ENCODE data around the gene HSPB6.
A peak's percentile ranks its signal among the peaks of the same experiment; 100 is the strongest.
"Not testable (repeated sequence)": the region's sequence is repeated elsewhere in the genome, so short reads cannot be mapped to it uniquely, and the experiment has no call there.

Gene HSPB6

GRCh38 chr19:35756377-35757230 lies at the start of gene HSPB6:
TSS of gene HSPB6 (minus strand) at chr19:35757029. CDS start at chr19:35757008, 21 bp downstream.
- peak within 1 kb of the TSS; percentile 95 for H3K4me3 ChIP-seq (ENCODE audit: low read depth, low read length)
- no peaks in the 10 kb centered on the region for H3K9me3 ChIP-seq (ENCODE audit: control insufficient read depth, insufficient read depth, low read depth, low read length)
- peak within 1 kb of the TSS; percentile 55 for H3K9ac ChIP-seq (ENCODE audit: low read length)
- H3K36me3 ChIP-seq (ENCODE audit: control insufficient read depth, insufficient read depth, low read length) = peaks cover 29% of the 10 kb centered on the region
- peaks cover 11% of the 10 kb centered on the region for H3K4me1 ChIP-seq (ENCODE audit: control insufficient read depth, insufficient read depth, low read length)
- H3K27ac ChIP-seq (ENCODE audit: low read depth, low read length) = peak within 1 kb of the TSS; percentile 67; the same call in 1 of the 2 replicates
- H3K27me3 ChIP-seq (ENCODE audit: control insufficient read depth, insufficient read depth, low read length) = peaks cover 11% of the 10 kb centered on the region; the same call in 1 of the 2 replicates

DNA sequence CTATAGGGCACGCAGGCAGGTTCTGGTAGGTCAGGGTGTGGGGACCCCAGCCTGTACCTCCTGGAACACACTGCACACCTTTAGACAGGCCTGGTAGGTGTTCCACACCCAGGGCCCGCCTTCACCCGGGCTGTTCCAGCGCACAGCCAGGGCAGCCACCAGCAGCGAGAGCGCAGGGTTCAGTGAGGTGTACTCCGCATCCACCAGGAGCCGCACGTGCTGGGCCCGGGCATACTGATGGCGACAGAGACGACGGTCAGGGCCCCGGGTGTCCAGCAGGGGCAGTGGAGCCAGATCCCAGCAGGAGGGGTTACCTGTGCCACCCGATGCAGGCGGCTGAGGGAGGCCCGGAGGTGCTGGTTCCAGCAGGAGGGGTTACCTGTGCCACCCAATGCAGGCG lies 49.8 kb upstream of the HSPB6 start:
- H3K4me1 ChIP-seq (ENCODE audit: control insufficient read depth, insufficient read depth, low read length) = 0 out of 2 replicates have a peak, but pooled peaks cover 5% of the 10 kb centered on the region
- no peaks in the 10 kb centered on the region; the same call in 1 of the 2 replicates for H3K27me3 ChIP-seq (ENCODE audit: control insufficient read depth, insufficient read depth, low read length)
- no peak overlapping the region for H3K9ac ChIP-seq (ENCODE audit: low read length)
- H3K27ac ChIP-seq (ENCODE audit: low read depth, low read length) = no peak overlapping the region
- H3K4me3 ChIP-seq (ENCODE audit: low read depth, low read length) = no peak overlapping the region
- no peaks in the 10 kb centered on the region for H3K9me3 ChIP-seq (ENCODE audit: control insufficient read depth, insufficient read depth, low read depth, low read length)
- no peaks in the 10 kb centered on the region for H3K36me3 ChIP-seq (ENCODE audit: control insufficient read depth, insufficient read depth, low read length)

GRCh38 chr19:35805526-35806102 lies 48.8 kb upstream of the HSPB6 start:
- Histone ChIP-seq H3K27me3 (ENCODE audit: control insufficient read depth, insufficient read depth, low read length) (no peaks in the 10 kb centered on the region; the same call in 1 of the 2 replicates), H3K9ac (ENCODE audit: low read length) (no peak overlapping the region), H3K9me3 (ENCODE audit: control insufficient read depth, insufficient read depth, low read depth, low read length) (no peaks in the 10 kb centered on the region), H3K36me3 (ENCODE audit: control insufficient read depth, insufficient read depth, low read length) (no peaks in the 10 kb centered on the region), H3K4me1 (ENCODE audit: control insufficient read depth, insufficient read depth, low read length) (0 out of 2 replicates have a peak, but pooled peaks cover 5% of the 10 kb centered on the region), H3K27ac (ENCODE audit: low read depth, low read length) (no peak overlapping the region), H3K4me3 (ENCODE audit: low read depth, low read length) (no peak overlapping the region)

DNA sequence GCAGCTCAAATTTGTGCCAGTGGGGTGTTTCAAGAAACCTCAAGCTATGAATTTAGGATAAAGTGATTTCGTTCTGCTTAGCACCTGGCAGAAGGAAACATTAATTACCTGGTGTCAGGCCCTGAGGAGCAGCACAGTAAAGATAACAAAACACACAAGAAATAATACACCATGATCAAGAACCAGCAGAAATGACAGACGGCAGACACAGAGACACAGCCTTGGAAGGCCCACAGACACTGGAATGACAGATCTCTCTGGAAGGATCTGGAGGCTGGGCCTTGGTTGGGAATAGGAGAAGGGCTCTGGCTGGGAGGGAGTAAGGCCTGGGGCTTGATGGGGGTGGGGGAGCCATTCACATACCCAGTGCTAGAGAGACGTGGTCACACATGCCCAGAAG lies 45.0 kb upstream of the HSPB6 start:
- Histone ChIP-seq H3K27ac (ENCODE audit: low read depth, low read length) (no peak overlapping the region), H3K4me3 (ENCODE audit: low read depth, low read length) (no peak overlapping the region), H3K36me3 (ENCODE audit: control insufficient read depth, insufficient read depth, low read length) (no peaks in the 10 kb centered on the region), H3K9me3 (ENCODE audit: control insufficient read depth, insufficient read depth, low read depth, low read length) (no peaks in the 10 kb centered on the region), H3K4me1 (ENCODE audit: control insufficient read depth, insufficient read depth, low read length) (peaks cover 7% of the 10 kb centered on the region), H3K27me3 (ENCODE audit: control insufficient read depth, insufficient read depth, low read length) (peaks cover 11% of the 10 kb centered on the region), H3K9ac (ENCODE audit: low read length) (no peak overlapping the region)

DNA sequence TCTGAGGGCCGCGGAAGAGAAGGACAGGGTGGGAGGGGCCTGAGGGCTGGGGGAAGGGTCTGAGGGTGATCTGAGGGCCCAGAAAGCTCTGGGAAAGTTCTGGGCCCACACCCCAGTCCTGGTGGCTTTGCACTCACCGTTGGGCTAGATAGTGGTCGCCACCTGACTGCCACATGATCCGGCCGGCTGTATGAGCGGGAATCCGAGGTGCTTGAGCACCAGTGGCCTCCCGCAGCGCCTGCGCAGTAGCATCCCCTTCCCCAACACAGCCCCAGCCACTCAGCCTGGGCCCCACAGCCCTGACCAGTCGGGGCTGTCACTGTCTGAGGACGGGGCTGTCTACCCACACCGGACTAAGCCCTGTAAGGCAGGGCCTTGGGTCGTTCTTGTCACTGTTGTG lies 40.8 kb upstream of the HSPB6 start:
- Histone ChIP-seq H3K36me3 (ENCODE audit: control insufficient read depth, insufficient read depth, low read length) (no peaks in the 10 kb centered on the region), H3K9ac (ENCODE audit: low read length) (no peak overlapping the region), H3K27me3 (ENCODE audit: control insufficient read depth, insufficient read depth, low read length) (peaks cover 24% of the 10 kb centered on the region), H3K27ac (ENCODE audit: low read depth, low read length) (no peak overlapping the region), H3K9me3 (ENCODE audit: control insufficient read depth, insufficient read depth, low read depth, low read length) (no peaks in the 10 kb centered on the region), H3K4me3 (ENCODE audit: low read depth, low read length) (peak overlapping the region; percentile 10; the same call in 1 of the 2 replicates), H3K4me1 (ENCODE audit: control insufficient read depth, insufficient read depth, low read length) (peaks cover 7% of the 10 kb centered on the region)

DNA sequence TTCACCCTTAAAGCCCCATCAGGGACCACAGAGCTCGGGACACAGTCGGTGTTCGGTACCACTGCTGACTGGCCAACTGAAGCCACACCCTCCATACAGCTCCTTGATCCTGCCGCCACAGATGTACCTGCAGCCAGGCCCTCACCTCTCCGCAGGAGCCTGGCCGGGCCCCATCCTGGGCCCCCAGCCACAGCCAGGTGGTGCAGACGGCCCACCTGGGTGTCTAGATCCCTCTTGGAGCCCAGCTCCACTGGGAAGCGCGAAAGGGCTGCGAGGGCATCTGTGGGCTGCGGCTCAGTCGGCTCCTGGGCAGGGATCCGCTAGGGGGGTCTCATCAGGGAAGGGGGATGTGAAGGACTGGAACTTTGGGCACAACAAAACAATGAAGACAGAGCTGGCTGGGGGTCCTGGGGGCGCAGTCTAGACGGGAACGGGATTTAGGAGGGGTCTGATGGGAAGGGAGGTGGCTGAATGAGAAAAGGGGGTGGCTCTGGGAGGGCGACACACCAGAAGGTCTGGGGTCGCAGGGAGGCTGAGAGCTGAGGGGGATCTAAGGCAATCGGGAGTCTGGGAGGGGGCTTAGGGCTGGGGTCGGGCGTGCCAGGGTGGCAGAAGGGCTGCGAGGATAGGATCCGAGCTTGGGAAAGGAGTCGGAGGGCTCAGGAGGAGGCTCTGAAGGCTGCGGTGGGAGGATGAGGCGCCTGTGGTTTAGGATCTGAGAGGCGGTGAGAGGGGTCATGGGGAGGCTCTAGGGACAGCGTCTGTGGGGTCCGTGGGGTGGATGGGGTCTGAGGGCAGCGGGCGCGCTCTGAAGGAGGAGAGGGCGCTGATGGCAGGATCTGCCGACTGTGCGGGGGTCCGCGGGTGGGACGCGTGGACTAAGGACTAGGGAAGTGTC lies 40.1 kb upstream of the HSPB6 start:
- H3K27me3 ChIP-seq (ENCODE audit: control insufficient read depth, insufficient read depth, low read length) = peaks cover 24% of the 10 kb centered on the region
- H3K36me3 ChIP-seq (ENCODE audit: control insufficient read depth, insufficient read depth, low read length) = no peaks in the 10 kb centered on the region
- H3K9me3 ChIP-seq (ENCODE audit: control insufficient read depth, insufficient read depth, low read depth, low read length) = no peaks in the 10 kb centered on the region
- H3K9ac ChIP-seq (ENCODE audit: low read length) = no peak overlapping the region
- no peak overlapping the region for H3K27ac ChIP-seq (ENCODE audit: low read depth, low read length)
- H3K4me1 ChIP-seq (ENCODE audit: control insufficient read depth, insufficient read depth, low read length) = peaks cover 7% of the 10 kb centered on the region
- H3K4me3 ChIP-seq (ENCODE audit: low read depth, low read length) = peak overlapping the region; percentile 52

- H3K9ac ChIP-seq (ENCODE audit: low read length); H3K27ac ChIP-seq (ENCODE audit: low read depth, low read length); H3K4me3 ChIP-seq (ENCODE audit: low read depth, low read length); H3K36me3 ChIP-seq (ENCODE audit: control insufficient read depth, insufficient read depth, low read length); H3K9me3 ChIP-seq (ENCODE audit: control insufficient read depth, insufficient read depth, low read depth, low read length): not testable (repeated sequence)
- Histone ChIP-seq H3K4me1 (ENCODE audit: control insufficient read depth, insufficient read depth, low read length) (peaks cover 10% of the 10 kb centered on the region), H3K27me3 (ENCODE audit: control insufficient read depth, insufficient read depth, low read length) (peaks cover 24% of the 10 kb centered on the region)
These were observed 38.7 kb upstream of the HSPB6 start for GRCh38 chr19:35795564-35795963.

- H3K4me1 ChIP-seq (ENCODE audit: control insufficient read depth, insufficient read depth, low read length) = peaks cover 10% of the 10 kb centered on the region
- H3K4me3 ChIP-seq (ENCODE audit: low read depth, low read length) = no peak overlapping the region
These were observed 36.7 kb upstream of the HSPB6 start for GRCh38 chr19:35793381-35794165.

GRCh38 chr19:35792888-35793287 lies 36.1 kb upstream of the HSPB6 start:
- Histone ChIP-seq H3K36me3 (ENCODE audit: control insufficient read depth, insufficient read depth, low read length) (no peaks in the 10 kb centered on the region), H3K27ac (ENCODE audit: low read depth, low read length) (no peak overlapping the region), H3K4me1 (ENCODE audit: control insufficient read depth, insufficient read depth, low read length) (peaks cover 9% of the 10 kb centered on the region), H3K4me3 (ENCODE audit: low read depth, low read length) (no peak overlapping the region), H3K9ac (ENCODE audit: low read length) (no peak overlapping the region), H3K27me3 (ENCODE audit: control insufficient read depth, insufficient read depth, low read length) (peaks cover 22% of the 10 kb centered on the region), H3K9me3 (ENCODE audit: control insufficient read depth, insufficient read depth, low read depth, low read length) (no peaks in the 10 kb centered on the region)

More at GRCh38 chr19:35793381-35794165, 36.7 kb upstream of the HSPB6 start:
- H3K9ac ChIP-seq (ENCODE audit: low read length) = no peak overlapping the region
- no peaks in the 10 kb centered on the region for H3K36me3 ChIP-seq (ENCODE audit: control insufficient read depth, insufficient read depth, low read length)
- peaks cover 24% of the 10 kb centered on the region for H3K27me3 ChIP-seq (ENCODE audit: control insufficient read depth, insufficient read depth, low read length)
- no peaks in the 10 kb centered on the region for H3K9me3 ChIP-seq (ENCODE audit: control insufficient read depth, insufficient read depth, low read depth, low read length)
- no peak overlapping the region for H3K27ac ChIP-seq (ENCODE audit: low read depth, low read length)

DNA sequence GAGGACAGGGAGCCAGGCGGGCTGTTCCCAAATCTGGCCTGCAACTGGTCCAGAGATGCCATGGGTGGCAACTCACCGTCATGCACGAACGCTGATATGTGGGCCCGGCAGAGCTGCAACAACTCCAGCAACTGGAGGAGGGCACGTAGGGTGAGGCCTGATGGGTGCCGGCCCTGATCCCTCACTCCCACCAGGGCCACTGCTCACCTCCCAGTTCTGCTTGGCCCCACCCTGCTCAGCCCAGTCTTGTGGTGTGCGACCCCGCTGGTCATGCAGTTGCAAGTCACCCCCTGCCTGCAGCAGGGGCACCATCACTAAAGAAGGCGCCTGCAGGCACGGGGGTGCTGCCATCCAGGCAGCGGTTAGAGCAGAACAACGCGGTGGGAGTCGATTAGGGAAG lies 35.5 kb upstream of the HSPB6 start:
- peaks cover 5% of the 10 kb centered on the region; the same call in 1 of the 2 replicates for H3K4me1 ChIP-seq (ENCODE audit: control insufficient read depth, insufficient read depth, low read length)
- no peak overlapping the region for H3K9ac ChIP-seq (ENCODE audit: low read length)
- no peak overlapping the region for H3K27ac ChIP-seq (ENCODE audit: low read depth, low read length)

More for the DNA sequence above, 35.5 kb upstream of the HSPB6 start:
- H3K4me3 ChIP-seq (ENCODE audit: low read depth, low read length) = no peak overlapping the region
- H3K9me3 ChIP-seq (ENCODE audit: control insufficient read depth, insufficient read depth, low read depth, low read length) = no peaks in the 10 kb centered on the region
- no peaks in the 10 kb centered on the region for H3K36me3 ChIP-seq (ENCODE audit: control insufficient read depth, insufficient read depth, low read length)
- H3K27me3 ChIP-seq (ENCODE audit: control insufficient read depth, insufficient read depth, low read length) = peaks cover 18% of the 10 kb centered on the region
